ENCODE results near the gene DYRK1B. TPM values are rescaled to one million over a fixed set of nuclear protein-coding genes. Genes with fewer than 3 reads are reported as not detected.

Gene DYRK1B
- total and polyA plus RNA-seq, 5 donors from 2014 or later: 7.2 to 32.6 (median 10.9) TPM

- H3K27me3 ChIP-seq (ENCODE audit: control insufficient read depth, insufficient read depth, low read length): no peaks in the 10 kb centered on the region
- Mint-ChIP-seq H3K4me3 (peak overlapping the region; percentile 74 to 93 (median 88)), H3K4me1 (peaks cover 17 to 66% (median 44%) of the 10 kb centered on the region in 4 donors), H3K27ac (peak overlapping the region; percentile 94 to 96 (median 95)), H3K27me3 (no peaks in the 10 kb centered on the region), H3K36me3 (peaks cover 4% of the 10 kb centered on the region), H3K9me3 (no peaks in the 10 kb centered on the region)
- peaks cover 42% of the 10 kb centered on the region for H3K4me1 ChIP-seq (ENCODE audit: control insufficient read depth, insufficient read depth, low read length, poor library complexity, severe bottlenecking)
- peak overlapping the region; percentile 80 for H3K4me3 ChIP-seq (ENCODE audit: low read depth, low read length)
- peaks cover 11% of the 10 kb centered on the region for H3K36me3 ChIP-seq (ENCODE audit: control insufficient read depth, insufficient read depth, low read length)
- H3K27ac ChIP-seq (ENCODE audit: insufficient read depth, low read length, poor library complexity, severe bottlenecking): peak overlapping the region; percentile 92
- DNase-seq (peak in 2 of 3 donors; percentile 60 to 79), ATAC-seq (ENCODE audit: low read depth in 2 of 2) (no peak)
- no peaks in the 10 kb centered on the region for H3K9me3 ChIP-seq (ENCODE audit: control insufficient read depth in 2 of 2, low read length in 2 of 2)
Measured at GRCh38 chr19:39843919-39844793, 10.2 kb upstream of the DYRK1B start.

DNA sequence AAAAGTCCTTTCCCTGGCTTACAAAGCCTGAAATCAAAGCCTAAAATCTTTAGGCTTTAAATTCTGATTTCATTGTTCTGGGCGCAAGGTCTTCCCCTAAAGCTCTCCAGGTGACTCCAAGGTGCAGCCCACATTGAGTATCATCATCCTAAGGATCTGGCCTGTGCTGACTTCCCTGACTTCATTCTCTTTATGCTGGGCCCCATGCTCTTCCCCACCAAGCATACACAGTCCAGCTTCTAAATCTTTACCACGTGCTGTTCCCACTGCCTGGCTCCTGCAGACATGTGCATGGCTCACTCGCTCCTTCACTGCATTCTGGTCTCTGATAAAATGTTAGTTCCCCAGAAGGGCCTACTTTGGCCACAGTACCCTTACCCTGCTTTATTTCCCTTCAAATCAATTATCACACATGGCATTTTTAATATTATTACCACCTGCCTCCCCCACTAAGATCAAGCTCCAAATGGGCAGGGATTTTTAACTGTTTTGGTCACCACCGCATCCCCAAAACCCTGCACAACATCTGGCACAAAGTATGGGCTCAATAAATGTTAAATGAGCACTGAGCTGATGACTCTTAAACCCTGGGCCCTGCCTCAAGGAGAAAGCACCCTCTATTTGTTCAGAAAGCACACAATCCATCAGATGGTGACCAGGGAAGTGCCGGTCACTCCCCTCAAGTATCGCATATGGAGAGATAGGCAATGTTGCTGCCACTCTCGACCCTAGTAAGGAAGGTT lies 8.9 kb upstream of the DYRK1B start:
- peaks cover 23% of the 10 kb centered on the region for H3K36me3 ChIP-seq (ENCODE audit: control insufficient read depth, insufficient read depth, low read length)
- DNase-seq: no peak
- H3K27ac ChIP-seq (ENCODE audit: insufficient read depth, low read length, poor library complexity, severe bottlenecking): no peak overlapping the region
- Mint-ChIP-seq H3K9me3 (no peaks in the 10 kb centered on the region), H3K27me3 (no peaks in the 10 kb centered on the region), H3K4me1 (peaks cover 17 to 66% (median 44%) of the 10 kb centered on the region in 4 donors), H3K27ac (peak overlapping the region in 2 of 3 donors; percentile 55 to 80), H3K36me3 (peaks cover 9% of the 10 kb centered on the region), H3K4me3 (peak overlapping the region; percentile 36 to 83 (median 58))
- no peaks in the 10 kb centered on the region for H3K9me3 ChIP-seq (ENCODE audit: control insufficient read depth in 2 of 2, low read length in 2 of 2)
- ATAC-seq (ENCODE audit: low read depth in 2 of 2): no peak
- H3K27me3 ChIP-seq (ENCODE audit: control insufficient read depth, insufficient read depth, low read length): no peaks in the 10 kb centered on the region
- peaks cover 42% of the 10 kb centered on the region for H3K4me1 ChIP-seq (ENCODE audit: control insufficient read depth, insufficient read depth, low read length, poor library complexity, severe bottlenecking)
- no peak overlapping the region for H3K4me3 ChIP-seq (ENCODE audit: low read depth, low read length)

- no peaks in the 10 kb centered on the region for H3K9me3 ChIP-seq (ENCODE audit: control insufficient read depth in 2 of 2, low read length in 2 of 2)
- no peak for DNase-seq
- no peak for ATAC-seq (ENCODE audit: low read depth in 2 of 2)
- peak overlapping the region in 1 of 3 donors; percentile 67 for H3K27ac Mint-ChIP-seq
- peaks cover 34% of the 10 kb centered on the region for H3K4me1 ChIP-seq (ENCODE audit: control insufficient read depth, insufficient read depth, low read length, poor library complexity, severe bottlenecking)
- peaks cover 41% of the 10 kb centered on the region for H3K36me3 ChIP-seq (ENCODE audit: control insufficient read depth, insufficient read depth, low read length)
- H3K36me3 Mint-ChIP-seq: peaks cover 22% of the 10 kb centered on the region
- H3K27ac ChIP-seq (ENCODE audit: insufficient read depth, low read length, poor library complexity, severe bottlenecking): no peak overlapping the region
- no peaks in the 10 kb centered on the region for H3K27me3 ChIP-seq (ENCODE audit: control insufficient read depth, insufficient read depth, low read length)
- H3K4me3 ChIP-seq (ENCODE audit: low read depth, low read length): no peak overlapping the region
- H3K27me3 Mint-ChIP-seq: no peaks in the 10 kb centered on the region
- no peaks in the 10 kb centered on the region for H3K9me3 Mint-ChIP-seq
- H3K4me1 Mint-ChIP-seq: peaks cover 13 to 55% (median 36%) of the 10 kb centered on the region in 4 donors
- H3K4me3 Mint-ChIP-seq: peak overlapping the region in 1 of 4 donors; percentile 45
Measured at GRCh38 chr19:39841041-39841440, 7.1 kb upstream of the DYRK1B start.

DNA sequence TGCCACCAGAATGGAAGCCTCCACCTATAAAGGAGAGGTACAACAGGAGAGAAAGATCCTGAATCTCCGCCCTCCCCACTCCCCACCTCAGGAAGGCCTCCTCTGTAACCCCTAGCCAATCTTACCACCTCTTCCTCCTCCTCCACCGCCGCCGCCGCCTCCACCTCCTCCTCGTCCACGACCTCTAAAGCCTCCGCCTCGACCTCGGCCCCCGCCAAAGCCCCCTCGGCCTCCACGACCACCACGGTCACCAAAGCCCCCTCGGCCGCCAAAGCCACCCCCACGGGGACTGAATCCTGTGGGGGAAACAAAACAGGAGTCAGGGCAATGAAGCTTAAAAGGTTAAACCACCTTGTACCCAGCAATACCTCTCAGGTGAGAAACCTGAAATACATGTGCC lies 6.5 kb upstream of the DYRK1B start:
- Histone ChIP-seq H3K9me3 (ENCODE audit: control insufficient read depth in 2 of 2, low read length in 2 of 2) (no peaks in the 10 kb centered on the region), H3K4me3 (ENCODE audit: low read depth, low read length) (no peak overlapping the region), H3K27me3 (ENCODE audit: control insufficient read depth, insufficient read depth, low read length) (no peaks in the 10 kb centered on the region), H3K27ac (ENCODE audit: insufficient read depth, low read length, poor library complexity, severe bottlenecking) (no peak overlapping the region), H3K36me3 (ENCODE audit: control insufficient read depth, insufficient read depth, low read length) (peaks cover 44% of the 10 kb centered on the region), H3K4me1 (ENCODE audit: control insufficient read depth, insufficient read depth, low read length, poor library complexity, severe bottlenecking) (peaks cover 28% of the 10 kb centered on the region)
- peaks cover 22% of the 10 kb centered on the region for H3K36me3 Mint-ChIP-seq
- H3K4me1 Mint-ChIP-seq: peaks cover 13 to 50% (median 33%) of the 10 kb centered on the region in 4 donors
- peak overlapping the region in 1 of 4 donors; percentile 1 for H3K4me3 Mint-ChIP-seq
- H3K27me3 Mint-ChIP-seq: no peaks in the 10 kb centered on the region
- ATAC-seq (ENCODE audit: low read depth in 2 of 2) (no peak), DNase-seq (no peak)
- H3K27ac Mint-ChIP-seq: no peak overlapping the region
- no peaks in the 10 kb centered on the region for H3K9me3 Mint-ChIP-seq

DNA sequence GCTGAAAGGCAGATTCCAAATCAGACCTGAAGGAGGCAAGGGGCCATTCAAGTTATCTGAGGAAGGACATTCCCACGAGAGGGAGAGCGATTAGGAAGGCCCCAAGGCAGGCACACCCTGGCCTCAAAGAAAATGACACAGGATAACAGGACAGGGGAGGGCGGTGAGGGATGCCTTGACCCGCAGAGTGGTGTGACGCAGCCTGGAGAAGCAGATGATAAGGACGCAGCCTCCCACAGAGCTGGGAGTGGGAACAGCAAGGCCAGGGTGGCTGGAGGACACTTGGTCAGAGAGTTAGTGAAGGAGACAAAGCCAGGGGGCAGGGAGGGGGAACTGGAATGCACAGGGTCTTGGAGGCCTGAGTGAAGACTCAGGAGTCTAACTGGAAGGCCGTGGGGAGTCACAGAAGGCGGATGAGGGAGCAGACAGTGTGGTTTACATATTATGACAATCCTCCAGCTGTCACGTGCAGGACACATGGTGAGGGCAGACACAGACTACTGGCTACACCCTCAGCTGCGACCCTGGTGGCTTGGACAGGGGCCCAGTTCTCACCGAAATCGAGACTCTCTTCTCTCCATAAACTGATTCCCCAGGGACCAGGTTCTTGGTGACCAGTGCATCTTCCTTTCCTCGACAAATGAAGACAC lies 5.8 kb upstream of the DYRK1B start:
- peaks cover 13 to 43% (median 26%) of the 10 kb centered on the region in 4 donors for H3K4me1 Mint-ChIP-seq
- ATAC-seq (ENCODE audit: low read depth in 2 of 2): no peak
- Histone ChIP-seq H3K27me3 (ENCODE audit: control insufficient read depth, insufficient read depth, low read length) (no peaks in the 10 kb centered on the region), H3K27ac (ENCODE audit: insufficient read depth, low read length, poor library complexity, severe bottlenecking) (no peak overlapping the region), H3K4me1 (ENCODE audit: control insufficient read depth, insufficient read depth, low read length, poor library complexity, severe bottlenecking) (peaks cover 21% of the 10 kb centered on the region), H3K4me3 (ENCODE audit: low read depth, low read length) (no peak overlapping the region), H3K9me3 (ENCODE audit: control insufficient read depth in 2 of 2, low read length in 2 of 2) (no peaks in the 10 kb centered on the region), H3K36me3 (ENCODE audit: control insufficient read depth, insufficient read depth, low read length) (peaks cover 51% of the 10 kb centered on the region)
- no peak overlapping the region for H3K4me3 Mint-ChIP-seq
- H3K36me3 Mint-ChIP-seq: peaks cover 22% of the 10 kb centered on the region
- no peak for DNase-seq
- H3K27me3 Mint-ChIP-seq: no peaks in the 10 kb centered on the region
- no peaks in the 10 kb centered on the region for H3K9me3 Mint-ChIP-seq
- peak overlapping the region in 1 of 3 donors; percentile 56 for H3K27ac Mint-ChIP-seq

- Histone ChIP-seq H3K4me1 (ENCODE audit: control insufficient read depth, insufficient read depth, low read length, poor library complexity, severe bottlenecking) (peaks cover 15% of the 10 kb centered on the region), H3K27ac (ENCODE audit: insufficient read depth, low read length, poor library complexity, severe bottlenecking) (no peak overlapping the region), H3K9me3 (ENCODE audit: control insufficient read depth in 2 of 2, low read length in 2 of 2) (no peaks in the 10 kb centered on the region), H3K27me3 (ENCODE audit: control insufficient read depth, insufficient read depth, low read length) (no peaks in the 10 kb centered on the region), H3K36me3 (ENCODE audit: control insufficient read depth, insufficient read depth, low read length) (peaks cover 54% of the 10 kb centered on the region), H3K4me3 (ENCODE audit: low read depth, low read length) (no peak overlapping the region)
- Mint-ChIP-seq H3K27ac (no peak overlapping the region), H3K9me3 (peaks cover 0 to 2% (median 0%) of the 10 kb centered on the region in 7 donors), H3K27me3 (no peaks in the 10 kb centered on the region), H3K36me3 (peaks cover 25% of the 10 kb centered on the region), H3K4me1 (peaks cover 7 to 40% (median 18%) of the 10 kb centered on the region in 4 donors), H3K4me3 (no peak overlapping the region)
- DNase-seq (no peak), ATAC-seq (ENCODE audit: low read depth in 2 of 2) (no peak)
Measured at GRCh38 chr19:39838569-39838968, 4.6 kb upstream of the DYRK1B start.

GRCh38 chr19:39837978-39838377 lies 4.0 kb upstream of the DYRK1B start:
- H3K9me3 ChIP-seq (ENCODE audit: control insufficient read depth in 2 of 2, low read length in 2 of 2): no peaks in the 10 kb centered on the region
- H3K36me3 ChIP-seq (ENCODE audit: control insufficient read depth, insufficient read depth, low read length): peaks cover 54% of the 10 kb centered on the region
- H3K27me3 ChIP-seq (ENCODE audit: control insufficient read depth, insufficient read depth, low read length): no peaks in the 10 kb centered on the region
- Mint-ChIP-seq H3K27ac (no peak overlapping the region), H3K4me1 (peaks cover 7 to 35% (median 14%) of the 10 kb centered on the region in 4 donors), H3K36me3 (peaks cover 25% of the 10 kb centered on the region), H3K27me3 (no peaks in the 10 kb centered on the region), H3K4me3 (no peak overlapping the region), H3K9me3 (peaks cover 0 to 2% (median 0%) of the 10 kb centered on the region in 7 donors)
- peaks cover 16% of the 10 kb centered on the region for H3K4me1 ChIP-seq (ENCODE audit: control insufficient read depth, insufficient read depth, low read length, poor library complexity, severe bottlenecking)
- no peak for DNase-seq
- H3K4me3 ChIP-seq (ENCODE audit: low read depth, low read length): no peak overlapping the region
- ATAC-seq (ENCODE audit: low read depth in 2 of 2): no peak
- no peak overlapping the region for H3K27ac ChIP-seq (ENCODE audit: insufficient read depth, low read length, poor library complexity, severe bottlenecking)

Data from CD4-positive, CD25-positive, alpha-beta regulatory T cell (primary cell).